HL-60 (cell line): ENCODE measurements around the gene MRPS7.
"Not testable (repeated sequence)": the region's sequence is repeated elsewhere in the genome, so short reads cannot be mapped to it uniquely, and the experiment has no call there.

ENCODE experiments used
- GABPA ChIP-seq: IDR thresholded peaks from 2 replicates; pipeline ENCODE4 v1.6.1; 2012; ENCODE audit warnings: low read depth
- TF ChIP-seq, protein P1 (sequence below): IDR thresholded peaks from one replicate; pipeline ENCODE4 v1.5.1; 2011; ENCODE audit warnings: low read length, control low read depth, inconsistent platforms; ENCODE audit not compliant: insufficient read depth

DNA sequence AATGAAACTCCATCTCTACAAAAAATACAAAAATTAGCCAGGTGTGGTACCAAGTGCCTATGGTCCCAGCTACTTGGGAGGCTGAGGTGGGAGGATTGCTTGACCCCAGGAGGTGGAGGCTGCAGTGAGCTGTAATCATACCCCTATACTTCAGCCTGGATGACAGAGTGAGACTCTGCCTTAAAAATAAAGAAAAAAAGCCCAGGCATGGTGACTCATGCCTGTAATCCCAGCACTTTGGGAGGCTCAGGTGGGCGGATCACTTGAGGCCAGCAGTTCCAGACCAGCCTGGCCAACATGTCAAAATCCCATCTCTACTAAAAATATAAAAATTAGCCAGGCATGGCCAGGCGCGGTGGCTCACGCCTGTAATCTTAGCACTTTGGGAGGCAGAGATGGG is 18.5 kb downstream of the MRPS7 start:
- TF ChIP-seq, protein P1, sequence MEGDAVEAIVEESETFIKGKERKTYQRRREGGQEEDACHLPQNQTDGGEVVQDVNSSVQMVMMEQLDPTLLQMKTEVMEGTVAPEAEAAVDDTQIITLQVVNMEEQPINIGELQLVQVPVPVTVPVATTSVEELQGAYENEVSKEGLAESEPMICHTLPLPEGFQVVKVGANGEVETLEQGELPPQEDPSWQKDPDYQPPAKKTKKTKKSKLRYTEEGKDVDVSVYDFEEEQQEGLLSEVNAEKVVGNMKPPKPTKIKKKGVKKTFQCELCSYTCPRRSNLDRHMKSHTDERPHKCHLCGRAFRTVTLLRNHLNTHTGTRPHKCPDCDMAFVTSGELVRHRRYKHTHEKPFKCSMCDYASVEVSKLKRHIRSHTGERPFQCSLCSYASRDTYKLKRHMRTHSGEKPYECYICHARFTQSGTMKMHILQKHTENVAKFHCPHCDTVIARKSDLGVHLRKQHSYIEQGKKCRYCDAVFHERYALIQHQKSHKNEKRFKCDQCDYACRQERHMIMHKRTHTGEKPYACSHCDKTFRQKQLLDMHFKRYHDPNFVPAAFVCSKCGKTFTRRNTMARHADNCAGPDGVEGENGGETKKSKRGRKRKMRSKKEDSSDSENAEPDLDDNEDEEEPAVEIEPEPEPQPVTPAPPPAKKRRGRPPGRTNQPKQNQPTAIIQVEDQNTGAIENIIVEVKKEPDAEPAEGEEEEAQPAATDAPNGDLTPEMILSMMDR, result not testable (repeated sequence)
- TF ChIP-seq GABPA, result not testable (repeated sequence)
